ENCODE results near the gene RGSL1.

RGSL1 gene

DNA sequence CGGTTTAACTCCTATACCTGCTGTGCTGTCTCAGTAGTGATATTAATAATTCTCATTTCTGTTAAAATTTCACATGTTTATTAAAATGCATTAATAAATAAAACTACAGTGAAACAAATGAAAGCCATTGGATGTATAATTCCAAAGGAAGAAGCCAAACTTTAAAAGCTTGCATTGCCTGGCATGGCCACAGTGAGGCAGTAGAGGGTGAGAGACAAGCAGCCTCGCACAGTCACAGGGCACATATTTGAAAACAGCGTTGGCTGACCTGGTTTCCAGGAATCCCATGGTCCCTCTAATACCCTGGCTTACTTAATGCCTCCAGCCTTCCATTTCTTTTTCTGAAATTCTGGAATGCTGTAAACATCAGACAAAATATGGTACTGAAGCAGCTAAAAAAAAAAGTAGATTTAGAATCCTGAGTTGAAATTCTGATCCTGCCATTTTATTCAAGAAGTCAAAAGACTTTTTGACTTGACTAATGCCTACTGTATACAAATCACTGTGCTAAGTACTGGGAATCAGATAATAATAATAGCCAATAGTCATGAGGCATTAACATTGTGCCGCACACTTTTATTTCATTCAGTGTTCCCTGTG lies 145.8 kb downstream of the RGSL1 start:
- peak; percentile 19 for DNase-seq

DNA sequence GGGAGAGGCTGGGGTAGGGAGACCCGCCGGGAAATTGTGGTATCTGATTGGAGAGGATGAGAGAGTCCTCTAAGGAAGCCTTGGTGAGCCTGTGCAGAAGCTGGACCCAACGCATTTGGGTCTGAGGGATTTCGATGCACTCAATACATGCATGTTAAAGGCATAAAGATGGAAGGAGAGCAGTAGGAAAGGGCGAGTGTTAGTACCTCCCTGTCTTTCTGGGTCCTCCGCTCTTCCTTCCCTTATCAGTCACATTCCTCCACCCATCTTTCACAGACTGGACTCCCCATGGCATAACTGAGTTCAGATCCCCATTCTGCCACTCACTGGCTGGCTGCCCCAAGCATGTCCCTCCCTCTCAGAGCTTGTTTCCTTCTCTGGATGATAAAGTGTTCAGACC lies 147.0 kb downstream of the RGSL1 start:
- DNase-seq: no peak

DNA sequence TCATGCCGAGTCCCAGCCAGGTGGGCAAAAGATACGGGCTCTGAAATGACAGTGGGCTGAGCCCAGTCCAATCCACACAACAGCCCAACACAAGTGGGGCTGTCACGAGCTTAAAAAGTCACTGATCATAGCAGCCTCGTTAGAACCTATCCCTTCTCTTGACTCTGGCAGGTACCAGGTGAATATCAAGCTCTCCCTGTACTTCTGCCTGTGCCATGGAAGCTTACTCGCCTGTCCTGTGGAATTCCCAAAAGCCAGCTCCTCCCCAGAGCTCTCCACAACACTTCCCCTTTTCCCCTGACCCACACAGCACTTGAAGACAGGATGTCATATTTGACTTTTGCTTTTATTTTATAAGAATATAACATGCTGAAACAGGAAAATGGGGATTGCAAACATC lies 148.3 kb downstream of the RGSL1 start:
- DNase-seq: no peak

DNA sequence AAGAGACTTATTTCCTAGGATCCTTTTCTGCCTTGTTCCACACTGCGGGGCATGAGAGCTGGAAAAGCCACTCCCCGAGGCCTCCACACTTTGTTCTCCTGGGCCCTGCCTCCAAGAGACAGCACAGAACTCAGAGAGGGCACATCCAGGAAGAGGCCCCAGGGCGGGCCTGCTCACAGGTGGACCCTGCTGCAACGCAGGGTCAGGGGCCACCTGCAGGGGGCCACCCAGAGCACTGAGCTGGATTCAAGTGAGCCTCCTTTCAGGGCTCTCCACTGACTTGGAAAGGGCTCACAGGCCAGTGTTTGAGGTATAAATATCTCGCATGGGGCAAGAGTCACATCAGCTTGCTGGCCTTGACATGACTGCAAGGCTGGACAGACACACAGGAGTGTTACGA lies 149.4 kb downstream of the RGSL1 start:
- no peak for DNase-seq

DNA sequence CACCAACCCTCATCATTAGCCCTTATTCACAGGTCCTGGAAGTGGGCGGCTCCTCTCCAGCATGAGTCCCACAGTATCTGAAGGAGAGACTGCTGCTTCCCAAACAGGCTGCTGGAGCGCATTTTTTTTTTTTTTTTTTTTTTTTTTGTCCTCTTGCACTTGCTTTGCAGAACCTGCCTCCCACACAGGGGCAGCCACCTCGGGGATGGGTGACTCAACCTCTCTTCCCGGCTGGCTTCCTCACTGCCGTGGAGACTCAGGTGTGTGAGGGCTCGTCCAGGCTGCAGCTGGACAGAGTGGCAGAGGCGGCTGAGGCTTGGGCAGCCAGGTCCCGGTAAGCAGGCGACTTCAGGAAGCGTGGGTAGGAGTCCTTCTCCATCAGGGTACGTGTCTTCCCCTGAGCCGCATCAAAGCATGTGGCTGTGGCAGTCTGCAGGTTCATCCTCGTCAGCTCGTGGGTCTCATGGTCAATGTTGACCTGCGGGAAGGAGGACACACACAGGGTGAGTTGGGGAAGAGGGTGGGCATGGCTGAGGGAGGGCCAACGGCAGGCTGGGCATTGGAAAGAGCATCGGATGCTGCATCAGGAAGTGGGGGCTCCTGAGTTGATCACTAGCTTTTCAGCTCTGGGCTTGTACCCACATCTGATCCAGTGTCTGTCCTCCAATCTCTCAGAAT lies 150.2 kb downstream of the RGSL1 start:
- DNase-seq: no peak

DNA sequence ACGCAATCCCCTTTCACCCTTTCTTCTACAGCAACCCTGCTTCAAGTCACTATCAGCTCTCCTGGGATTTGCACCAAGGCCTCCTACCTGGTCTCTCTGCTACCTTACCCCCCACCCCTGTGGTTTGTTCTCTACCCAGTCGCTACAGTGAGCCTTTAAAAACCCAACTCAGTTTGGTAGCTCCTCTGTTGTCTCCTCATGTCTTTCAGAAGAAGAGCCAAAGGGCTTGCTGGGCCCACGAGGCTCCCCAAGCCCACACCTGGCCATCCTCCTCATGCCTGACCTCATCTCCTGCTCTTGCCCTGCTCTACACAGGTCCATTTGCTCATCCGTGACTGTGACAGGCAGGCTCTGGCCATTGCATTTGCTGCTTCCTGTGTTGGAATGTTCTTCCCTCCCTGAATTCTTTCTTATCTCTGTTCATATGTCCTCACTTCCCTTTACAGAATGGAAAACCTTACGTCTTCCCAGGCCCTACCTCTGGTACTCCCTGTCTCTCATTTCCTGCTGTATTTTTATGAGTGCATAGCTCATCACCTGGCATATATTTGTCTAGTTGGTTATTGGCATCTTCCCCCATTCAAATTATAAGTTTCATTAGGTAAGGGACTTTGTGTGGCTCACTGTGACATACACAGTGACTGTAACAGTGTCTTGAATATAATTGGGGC lies 150.9 kb downstream of the RGSL1 start:
- no peak for DNase-seq

DNA sequence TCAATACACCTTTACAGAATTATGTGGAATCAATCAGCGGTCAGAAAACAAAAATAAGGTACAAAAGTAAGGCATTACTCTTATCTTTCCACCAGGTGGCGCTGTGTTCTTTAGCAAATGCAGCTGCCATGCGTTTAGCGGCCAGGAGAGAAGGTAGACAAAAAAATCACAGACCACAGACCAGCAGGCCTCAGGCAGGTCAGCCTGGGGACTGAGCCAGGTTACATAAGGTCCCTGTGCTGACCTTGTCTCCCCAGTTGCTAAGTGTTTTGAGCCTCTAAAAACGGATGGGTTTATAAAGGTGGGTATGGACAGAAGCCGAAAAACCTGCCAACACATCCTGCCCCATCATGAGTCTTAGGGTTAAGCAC lies 151.5 kb downstream of the RGSL1 start:
- peak; percentile 63 for DNase-seq

DNA sequence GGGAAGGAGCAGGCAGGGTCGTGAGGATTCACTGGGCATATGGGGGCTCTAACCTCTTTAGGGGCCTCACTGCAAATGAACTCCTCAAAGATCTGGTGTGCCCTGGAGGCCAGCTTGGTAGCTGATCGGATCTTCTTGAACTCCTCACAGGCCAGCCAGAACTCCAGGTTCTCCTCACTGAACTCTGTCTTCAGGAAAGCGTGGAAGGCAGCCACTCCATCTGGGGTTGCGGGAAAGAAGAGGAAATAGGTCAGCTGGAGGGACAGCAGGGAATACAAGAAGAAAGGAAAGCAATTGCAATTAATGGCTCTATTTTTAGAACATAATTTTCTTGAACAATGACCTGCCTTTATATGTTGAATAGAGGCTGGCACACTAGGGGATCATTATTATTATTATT lies 152.0 kb downstream of the RGSL1 start:
- DNase-seq: no peak

DNA sequence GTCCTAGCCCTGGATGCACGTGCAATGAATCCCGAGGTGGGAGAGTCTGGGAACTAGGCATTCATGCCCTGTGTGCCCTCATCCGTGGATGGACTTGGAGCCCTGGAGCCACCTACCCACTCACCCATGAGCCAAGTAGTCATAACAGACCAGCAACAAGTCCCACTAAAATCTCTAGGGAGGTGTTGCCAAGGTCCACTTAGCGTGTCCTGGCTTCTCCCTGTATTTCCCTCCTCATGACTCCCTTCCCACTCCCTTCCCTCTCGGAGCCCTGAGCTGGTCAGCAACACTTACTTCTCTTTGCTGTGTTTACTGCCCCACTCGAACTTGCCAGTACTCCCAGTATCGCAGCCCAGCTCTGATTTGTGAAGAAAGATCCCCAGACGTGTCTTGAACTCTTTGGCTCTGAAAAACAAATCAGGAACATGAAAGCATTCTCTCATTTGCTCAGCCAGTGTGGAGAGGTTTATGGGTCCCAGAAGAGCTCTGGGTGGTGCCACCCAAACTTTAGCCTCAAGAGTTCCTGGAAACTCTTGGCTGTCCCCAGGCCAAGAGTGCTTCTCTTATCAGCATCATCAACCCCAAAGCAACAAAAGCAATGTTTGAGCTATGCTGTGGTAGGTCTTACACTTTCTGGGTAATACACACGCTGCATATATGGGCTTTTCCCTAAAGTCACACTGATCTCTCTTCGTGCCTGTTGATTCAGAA lies 153.1 kb downstream of the RGSL1 start:
- DNase-seq: no peak

DNA sequence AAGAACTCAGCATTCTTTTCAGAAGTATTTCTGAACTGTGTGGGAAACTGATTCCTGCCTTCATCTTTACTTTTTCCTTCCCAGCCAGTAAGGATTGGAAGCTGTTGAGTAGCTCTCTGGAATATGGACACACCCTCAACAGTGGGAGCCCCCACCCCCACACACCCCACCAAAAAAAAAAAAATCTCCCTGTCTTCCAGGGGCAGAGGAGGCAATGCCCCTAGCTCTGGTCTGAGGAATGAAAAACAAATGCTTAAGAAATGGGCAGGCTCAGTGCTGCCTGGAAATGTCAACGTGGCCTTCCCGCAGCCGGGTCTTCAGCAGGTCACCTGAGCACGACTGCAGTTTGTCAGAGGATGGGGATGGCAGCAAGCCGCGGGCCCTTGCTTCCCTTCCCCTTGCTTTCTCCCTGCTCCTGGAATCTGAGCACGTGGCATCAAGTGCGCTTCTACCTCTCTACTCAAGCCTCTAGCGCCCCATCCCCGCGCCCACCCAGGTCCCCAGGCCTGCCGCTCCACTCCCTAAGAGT lies 153.8 kb downstream of the RGSL1 start:
- DNase-seq: no peak

DNA sequence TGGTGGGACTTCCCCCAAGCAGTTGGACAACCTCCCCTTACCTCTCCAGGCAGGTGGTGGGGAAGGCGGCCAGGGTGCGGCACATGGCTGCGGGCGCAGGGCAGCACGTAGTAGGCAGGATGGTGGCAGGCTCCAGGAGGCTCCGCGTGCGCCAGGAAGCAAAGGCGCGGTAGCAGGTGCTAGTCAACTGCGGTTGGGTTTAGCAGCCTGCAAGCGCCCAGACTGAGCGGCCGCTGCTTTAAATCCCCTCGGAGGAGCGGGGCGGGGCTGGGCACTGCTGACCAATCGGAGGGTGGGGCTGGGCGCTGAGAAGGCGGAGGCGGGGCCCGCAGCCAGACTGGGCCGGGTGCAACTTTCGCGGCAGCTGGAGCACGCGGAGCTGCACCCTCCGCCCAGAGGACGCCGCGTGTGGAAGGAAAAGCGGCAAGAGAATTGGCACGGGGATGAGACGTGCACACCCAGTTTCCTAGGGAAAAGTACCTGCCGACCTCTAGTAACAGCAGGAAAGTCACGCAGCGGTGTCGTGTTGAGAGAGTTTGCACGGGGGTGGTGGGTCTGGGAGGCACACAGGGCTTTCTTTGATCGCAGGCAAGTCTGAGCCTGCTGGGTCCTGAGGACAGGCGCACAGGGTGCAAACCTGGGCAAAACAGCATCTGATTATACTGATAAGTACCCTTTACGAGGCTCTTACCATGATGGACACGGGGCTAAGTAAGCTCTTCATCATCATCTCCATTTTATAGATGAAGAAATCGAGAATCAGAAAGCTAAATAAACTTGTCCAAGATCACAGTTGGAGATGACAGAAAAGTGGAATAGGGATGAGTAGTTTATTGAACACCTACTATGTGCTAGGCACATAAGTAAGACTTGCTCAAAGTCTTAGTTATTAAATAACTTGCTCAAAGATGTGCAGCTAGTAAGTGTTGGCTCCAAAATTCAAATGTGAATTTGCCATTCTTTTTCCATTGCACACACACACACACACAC lies 154.5 kb downstream of the RGSL1 start, which contains the start of gene RGS16:
Gene RGS16, minus strand, starts transcription at position 215 of the 990 bp plus-strand sequence. Its CDS starts 130 bp downstream, at position 85.
- DNase-seq: peak; percentile 90

DNA sequence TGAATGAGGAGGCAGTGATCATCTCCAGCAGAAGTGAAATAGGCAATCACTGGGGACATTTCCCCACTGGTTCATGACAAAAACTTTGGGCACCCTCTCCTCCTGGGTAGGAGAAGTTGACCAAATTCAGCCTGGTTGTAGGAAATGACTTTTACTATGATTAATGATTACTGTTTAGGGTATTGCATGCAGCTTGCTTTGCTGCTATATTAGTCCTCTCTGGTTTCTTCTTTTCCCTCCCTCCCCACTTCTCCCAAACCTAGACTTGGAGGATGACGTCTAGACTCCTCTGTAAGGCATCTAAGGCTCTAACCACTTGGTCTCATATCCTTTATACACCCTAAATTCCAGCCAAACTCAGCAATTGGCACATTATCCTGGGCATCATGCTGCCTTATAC lies 157.6 kb downstream of the RGSL1 start:
- DNase-seq: no peak

DNA sequence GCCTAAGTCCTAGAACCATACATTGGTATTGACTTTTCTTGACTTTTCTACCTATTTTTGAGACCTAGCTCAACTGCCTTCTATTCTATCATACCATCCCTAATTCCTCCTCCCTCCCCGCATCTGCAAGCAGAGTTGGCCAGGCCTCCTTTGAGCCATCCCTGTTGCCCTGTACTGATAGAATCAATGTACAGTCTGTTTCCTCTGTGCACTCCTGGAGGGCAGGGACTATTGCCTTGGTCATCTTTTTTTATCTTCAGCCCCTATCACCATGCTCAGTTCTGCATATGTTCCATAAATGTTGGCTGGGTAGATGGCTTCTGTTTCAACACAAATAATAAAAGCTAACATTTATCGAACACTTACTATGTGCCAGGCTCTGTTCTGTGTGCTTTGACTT lies 158.3 kb downstream of the RGSL1 start:
- DNase-seq: no peak

DNA sequence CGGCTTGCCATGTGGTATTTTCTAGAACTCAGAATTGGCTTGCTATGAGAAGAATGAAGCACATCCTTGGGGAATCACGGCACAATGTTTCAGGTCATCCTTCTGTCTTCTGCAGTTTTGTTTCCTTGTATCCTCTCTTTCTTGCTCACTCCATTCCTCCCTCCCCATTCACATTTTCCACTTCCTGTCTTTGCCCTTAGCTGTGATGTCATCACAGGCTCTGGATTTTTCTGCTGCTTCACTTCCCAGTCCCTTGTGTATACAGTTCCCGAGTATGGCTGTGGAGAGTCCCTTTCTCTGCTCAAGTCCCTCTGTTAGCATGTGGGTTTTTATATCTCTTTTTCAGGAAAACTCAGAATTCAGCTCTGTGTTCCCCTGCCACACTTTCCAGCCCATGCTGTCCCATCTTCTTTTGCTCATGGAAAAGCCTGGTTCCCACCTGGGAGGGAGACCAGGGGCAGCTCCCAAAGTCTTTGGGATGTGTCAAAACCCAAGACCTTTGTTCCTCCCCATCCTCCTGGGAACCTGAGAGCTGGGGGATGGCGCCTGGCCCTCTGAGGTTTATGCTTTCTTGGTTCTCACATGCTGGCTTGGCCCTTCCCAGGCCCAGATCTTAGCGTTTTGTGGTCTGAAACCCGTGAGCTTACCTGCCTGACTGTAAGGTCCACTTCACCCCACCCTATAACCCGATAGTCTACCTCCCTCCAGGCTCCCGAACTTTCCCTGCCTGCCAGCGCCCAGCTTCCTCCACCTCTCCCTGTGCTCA lies 159.1 kb downstream of the RGSL1 start:
- DNase-seq: no peak
